Lower leg skin (tissue), 3 donors: ENCODE data around the gene CMTM8.

Experiments used
- CTCF ChIP-seq, 3 donors: fragments of 450-650 bp; IDR thresholded peaks; one replicate each; pipeline ENCODE4 v1.5.1; 2016; ENCODE audit warnings: antibody characterized with exemption in 3 of 3, mild to moderate bottlenecking in 3 of 3, moderate library complexity in 2 of 3
- POLR2A ChIP-seq, 2 donors: fragments of 450-650 bp; IDR thresholded peaks; one replicate each; pipeline ENCODE4 v1.6.1; 2016 to 2017; ENCODE audit warnings: antibody characterized with exemption in 2 of 2, mild to moderate bottlenecking in 1 of 2, moderate library complexity in 1 of 2

- no peak for TF ChIP-seq CTCF (IDR thresholded peaks at IDR 0.05)
- no peak for TF ChIP-seq POLR2A (IDR thresholded peaks at IDR 0.05)
Observed at GRCh38 chr3:32373276-32373675, 134.8 kb downstream of the CMTM8 start.
